GM11168 (cell line): ENCODE measurements around the gene SRPK1.
"Not testable (repeated sequence)": the region's sequence is repeated elsewhere in the genome, so short reads cannot be mapped to it uniquely, and the experiment has no call there.

Experiments
- in situ Hi-C: fragments of 300-500 bp; cut with MboI; formaldehyde crosslinking; loops from one replicate; pipeline ENCODE4 v1.12.0; 2022; ENCODE audit warnings: low sequenced_read_pairs; ENCODE audit not compliant: unreplicated experiment

SRPK1 gene

DNA sequence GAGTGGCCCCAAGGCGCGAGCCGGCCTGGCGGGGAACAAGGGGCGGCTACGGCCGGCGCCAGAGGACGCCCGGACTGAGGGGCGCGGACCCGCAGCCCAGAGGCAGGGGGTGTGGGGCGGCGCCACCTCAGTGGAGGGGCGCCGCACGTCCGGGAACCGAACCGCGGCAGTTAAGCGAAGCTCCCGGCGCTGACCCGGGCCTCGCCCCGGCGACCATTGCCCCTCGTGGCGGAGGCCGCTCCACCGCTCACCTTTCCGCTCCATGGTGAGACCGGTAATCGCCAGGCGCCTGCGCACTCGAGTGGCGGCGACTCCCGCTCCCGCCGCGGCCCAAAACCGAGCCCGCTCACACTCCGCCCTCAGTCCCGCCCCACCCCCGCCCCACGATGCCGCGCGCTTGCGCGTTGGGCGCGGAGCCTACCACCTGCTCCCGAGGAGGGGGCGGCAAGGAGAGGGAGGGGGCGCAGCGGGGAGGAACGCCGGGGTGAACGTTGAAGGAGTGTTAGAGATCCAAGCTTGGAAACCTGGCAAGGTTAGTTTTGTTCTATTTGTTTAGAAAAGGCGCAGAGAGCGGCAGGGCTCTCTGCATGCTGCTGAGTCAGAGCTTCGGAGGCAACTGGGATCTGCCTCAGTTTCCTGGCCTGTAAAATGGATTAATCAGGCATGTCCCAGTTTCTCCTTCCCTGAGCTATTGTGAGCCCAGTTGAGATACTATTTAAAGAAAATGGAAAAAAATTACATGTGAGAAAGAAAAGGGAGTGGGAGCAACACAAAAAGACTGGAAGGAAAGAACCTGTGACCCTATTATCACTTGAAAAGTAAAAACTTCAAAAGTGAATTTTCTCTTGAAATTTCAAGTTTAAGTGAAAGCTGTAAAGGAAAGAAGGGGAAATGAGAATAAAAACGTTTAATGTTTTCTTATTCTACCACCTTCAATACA, at the start of gene SRPK1:
SRPK1 (minus strand) TSS at position 306 of the 940 bp plus-strand sequence; CDS start at position 264, 42 bp downstream.
- in situ Hi-C loops, result no loop called here

DNA sequence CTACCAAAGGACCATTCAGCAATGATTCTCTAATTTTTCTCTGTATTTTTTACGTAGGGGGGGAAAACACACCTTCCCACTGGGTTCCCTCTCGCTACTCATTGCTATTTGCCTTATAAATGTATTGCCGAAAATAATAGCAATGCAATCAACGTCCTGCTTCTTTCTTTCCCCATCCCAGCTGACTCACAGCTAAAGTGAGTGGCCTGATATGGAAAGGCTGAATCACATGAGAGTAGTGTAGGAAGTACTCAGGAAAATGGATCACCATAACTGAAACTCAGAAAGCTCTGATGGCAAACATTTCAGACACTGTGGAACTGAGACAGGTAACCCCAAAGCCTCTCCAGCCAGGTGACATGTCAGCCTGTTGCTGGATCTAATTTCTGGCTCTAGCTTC, 49.3 kb upstream of the SRPK1 start:
- in situ Hi-C loops, result no loop called here

DNA sequence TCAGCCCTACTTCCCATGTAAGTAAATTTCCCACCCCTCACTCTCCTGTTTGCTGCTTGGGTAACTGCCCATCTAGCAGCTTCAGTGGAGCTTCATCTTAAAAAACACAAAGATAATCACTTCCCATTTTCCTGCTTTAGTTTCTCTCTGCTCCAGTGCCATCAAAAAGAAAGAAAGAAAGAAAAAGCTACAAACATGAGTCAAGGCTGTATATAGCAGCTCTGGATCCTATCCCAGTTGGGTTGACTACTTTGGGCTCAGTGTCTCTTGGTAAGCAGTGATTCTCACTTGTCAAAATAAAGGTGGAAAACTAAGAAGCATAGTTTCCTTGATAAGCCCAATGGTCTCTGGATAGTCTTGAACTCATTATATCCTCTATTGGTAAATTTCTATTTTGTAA, 48.7 kb upstream of the SRPK1 start:
- in situ Hi-C loops, result no loop called here

DNA sequence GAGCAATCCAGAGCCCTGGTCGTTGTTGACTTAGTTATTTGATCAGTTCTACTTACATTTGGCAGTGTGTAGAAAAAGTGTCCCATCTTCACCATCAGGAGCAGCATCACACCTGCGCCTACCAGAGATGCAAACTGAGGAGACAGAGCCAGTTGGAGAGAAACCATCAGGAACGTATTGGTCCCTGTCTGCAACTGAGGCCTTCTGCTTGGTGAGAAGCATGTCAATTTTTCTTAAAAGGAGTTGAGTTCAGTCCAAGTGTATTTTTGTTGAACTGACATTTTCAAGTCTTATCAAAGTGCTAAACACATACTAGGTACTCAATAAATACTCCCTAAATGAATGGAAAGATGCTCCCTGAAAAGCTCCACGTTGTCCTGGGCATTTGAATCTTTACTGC, 47.9 kb upstream of the SRPK1 start:
- in situ Hi-C loops, result no loop called here

- in situ Hi-C loops, result no loop called here
Measured at GRCh38 chr6:35967076-35967774, 46.3 kb upstream of the SRPK1 start.

DNA sequence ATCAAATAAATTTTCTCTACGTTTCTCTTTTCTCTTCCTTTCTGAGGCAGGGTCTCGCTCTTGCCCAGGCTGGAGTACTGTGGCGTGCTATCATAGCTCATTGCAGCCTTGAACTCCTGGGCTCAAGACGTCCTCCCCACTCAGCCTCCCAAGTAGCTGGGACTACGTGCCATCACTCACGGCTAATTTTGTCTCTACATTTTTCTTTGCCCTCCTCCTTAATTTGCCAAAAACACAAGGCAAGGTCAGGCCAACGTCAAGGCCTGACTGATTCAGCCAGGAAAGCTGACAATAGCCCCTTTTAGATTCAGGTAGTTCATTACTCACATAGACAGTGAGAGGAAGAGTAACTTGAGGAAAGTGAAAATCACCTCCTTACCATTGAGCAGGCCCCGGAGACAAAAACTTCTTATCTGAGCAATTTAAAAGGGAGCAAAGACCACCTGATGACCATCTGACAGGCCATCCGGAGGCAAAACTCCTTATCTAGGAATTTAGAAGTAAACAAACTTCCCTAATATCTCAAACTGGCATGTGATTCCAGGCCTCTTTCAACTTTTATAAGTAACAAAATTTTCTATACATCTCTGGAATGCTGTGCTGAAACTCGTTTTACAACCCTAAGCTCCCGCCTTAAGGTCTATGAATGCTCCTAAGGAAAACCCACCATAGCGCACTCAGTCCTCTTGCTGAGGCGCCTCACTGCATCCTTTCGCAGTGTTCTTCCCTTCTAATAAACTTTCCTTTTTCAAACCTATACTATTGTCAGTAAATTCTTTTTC, 42.1 kb upstream of the SRPK1 start:
- in situ Hi-C loops, result no loop called here

GRCh38 chr6:35960187-35960586, 39.3 kb upstream of the SRPK1 start:
- in situ Hi-C loops, result no loop called here

DNA sequence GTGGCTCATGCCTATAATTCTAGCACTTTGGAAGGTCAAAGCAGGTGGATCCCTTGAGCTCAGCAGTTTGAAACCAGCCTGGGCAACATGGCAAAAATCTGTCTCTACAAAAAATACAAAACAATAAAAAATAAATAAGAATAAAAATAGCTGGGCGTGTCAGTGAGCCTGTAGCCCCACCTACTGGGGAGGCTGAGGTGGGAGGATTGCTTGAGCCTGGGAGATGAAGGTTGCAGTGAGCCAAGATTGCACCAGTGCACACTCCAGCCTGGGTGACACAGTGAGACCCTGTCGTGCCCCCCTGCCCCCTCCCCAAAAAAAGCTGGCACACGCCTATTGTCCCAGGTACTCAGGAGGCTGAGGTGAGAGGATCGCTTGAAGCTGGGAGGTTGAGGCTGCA, 35.1 kb upstream of the SRPK1 start:
- in situ Hi-C loops, result no loop called here

GRCh38 chr6:35955521-35955920, 34.6 kb upstream of the SRPK1 start:
- in situ Hi-C loops, result no loop called here

- in situ Hi-C loops, result no loop called here
Measured at GRCh38 chr6:35955071-35955470, 34.2 kb upstream of the SRPK1 start.

GRCh38 chr6:35954333-35954732, 33.4 kb upstream of the SRPK1 start:
- in situ Hi-C loops, result no loop called here

DNA sequence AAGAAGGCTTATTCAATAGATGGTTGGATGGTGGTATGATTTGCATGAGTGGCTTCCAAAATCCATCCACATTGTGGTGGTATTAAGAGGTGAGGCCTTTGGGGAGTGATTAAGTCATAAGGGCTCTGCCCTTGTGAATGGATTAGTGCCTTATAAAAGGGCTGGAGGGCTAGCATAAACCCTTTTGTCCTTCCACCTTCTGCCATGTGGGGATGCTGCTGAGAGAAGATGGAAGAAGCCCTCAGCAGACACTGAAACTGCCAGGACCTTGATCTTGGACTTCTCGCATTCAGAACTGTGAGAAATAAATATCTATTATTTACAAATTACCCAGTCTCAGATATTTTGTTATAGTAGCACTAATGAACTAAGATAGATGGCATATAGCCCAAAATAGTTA, 27.8 kb upstream of the SRPK1 start:
- in situ Hi-C loops, result no loop called here

DNA sequence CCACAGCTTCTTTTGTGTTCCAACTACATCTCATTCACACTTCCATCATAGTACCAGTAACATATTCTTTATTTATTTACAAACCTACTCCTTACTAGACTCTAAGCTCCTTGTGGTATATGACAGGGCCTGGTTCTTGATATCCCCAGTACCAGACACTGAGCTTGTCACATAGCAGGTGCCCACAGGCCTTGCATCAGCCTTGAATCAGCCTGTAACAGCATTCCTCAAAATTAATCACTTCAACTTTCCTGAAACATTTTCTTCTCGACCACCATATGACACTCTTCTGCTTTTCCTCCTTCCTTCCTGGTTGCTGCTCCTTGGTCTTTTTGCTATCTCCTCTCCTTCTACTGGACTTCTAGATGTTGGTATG, 24.7 kb upstream of the SRPK1 start:
- in situ Hi-C loops, result no loop called here

DNA sequence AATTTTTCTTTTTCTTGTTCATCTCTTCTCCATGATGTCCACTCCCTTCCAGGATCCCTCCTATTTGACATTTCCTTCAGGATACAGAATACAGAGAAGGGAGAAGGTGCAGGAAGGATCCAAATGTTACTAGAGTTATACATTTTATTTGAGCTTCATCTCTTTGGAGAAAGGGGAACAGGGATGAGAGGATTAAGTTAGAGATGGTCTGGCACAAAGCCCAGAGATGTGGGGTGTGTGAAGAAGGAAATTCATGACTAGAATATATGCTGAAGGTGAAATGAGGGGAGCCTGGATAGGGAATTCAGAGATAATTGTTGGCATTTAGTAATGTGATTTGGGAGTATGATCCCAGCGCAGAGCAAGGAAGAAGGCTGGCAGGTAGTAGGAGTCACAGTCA, 22.5 kb upstream of the SRPK1 start:
- in situ Hi-C loops, result no loop called here

- in situ Hi-C loops, result no loop called here
Measured at GRCh38 chr6:35942355-35942754, 21.5 kb upstream of the SRPK1 start.

- in situ Hi-C loops, result not testable (repeated sequence)
Measured at GRCh38 chr6:35941170-35941569, 20.3 kb upstream of the SRPK1 start.

DNA sequence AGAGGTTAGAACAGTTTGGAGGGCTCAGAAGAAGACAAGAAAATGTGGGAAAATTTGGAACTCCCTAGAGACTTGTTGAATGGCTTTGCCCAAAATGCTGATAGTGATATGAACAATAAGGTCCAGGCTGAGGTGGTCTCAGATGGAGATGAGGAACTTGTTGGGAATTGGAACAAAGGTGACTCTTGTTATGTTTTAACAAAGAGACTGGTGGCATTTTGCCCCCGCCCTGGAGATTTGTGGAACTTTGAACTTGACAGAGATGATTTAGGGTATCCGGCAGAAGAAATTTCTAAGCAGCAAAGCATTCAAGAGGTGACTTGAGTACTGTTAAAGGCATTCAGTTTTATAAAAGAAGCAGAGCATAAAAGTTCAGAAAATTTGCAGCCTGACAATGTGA, 19.1 kb upstream of the SRPK1 start:
- in situ Hi-C loops, result not testable (repeated sequence)

- in situ Hi-C loops, result not testable (repeated sequence)
Measured at GRCh38 chr6:35939259-35939658, 18.4 kb upstream of the SRPK1 start.

GRCh38 chr6:35936681-35937359, 15.9 kb upstream of the SRPK1 start:
- in situ Hi-C loops, result no loop called here

GRCh38 chr6:35935469-35935868, 14.6 kb upstream of the SRPK1 start:
- in situ Hi-C loops, result no loop called here
